Activated CD8-positive, alpha-beta memory T cell treated with anti-CD3 and anti-CD28 coated beads for 24 hours (primary cell): Measurements from ENCODE around the gene SRSF4.
"Not testable (repeated sequence)": the region's sequence is repeated elsewhere in the genome, so short reads cannot be mapped to it uniquely, and the experiment has no call there.

Experiments
- DNase-seq: peaks from one replicate; pipeline ENCODE4 v3.0.0-alpha.2; 2020

SRSF4 gene

GRCh38 chr1:29181413-29182225 lies at the start of gene SRSF4:
Gene SRSF4, minus strand, starts transcription at chr1:29181900. Its CDS starts 148 bp downstream, at chr1:29181752.
- peak; percentile 99 for DNase-seq

GRCh38 chr1:29230553-29231378 lies 49.1 kb upstream of the SRSF4 start, which contains the start of gene MECR:
Gene MECR, minus strand, starts transcription at chr1:29230934. Its CDS starts 28 bp downstream, at chr1:29230906.
- DNase-seq = peak; percentile 99

GRCh38 chr1:29230204-29230552 lies 48.5 kb upstream of the SRSF4 start:
- DNase-seq = no peak

- DNase-seq = no peak
Measured at GRCh38 chr1:29227511-29227910, 45.8 kb upstream of the SRSF4 start.

- no peak for DNase-seq
Measured at GRCh38 chr1:29225361-29225760, 43.7 kb upstream of the SRSF4 start.

GRCh38 chr1:29224356-29224837 lies 42.7 kb upstream of the SRSF4 start:
- no peak for DNase-seq

GRCh38 chr1:29223521-29223920 lies 41.8 kb upstream of the SRSF4 start:
- DNase-seq = no peak

GRCh38 chr1:29222686-29223085 lies 41.0 kb upstream of the SRSF4 start:
- no peak for DNase-seq

- DNase-seq = not testable (repeated sequence)
Measured at GRCh38 chr1:29222260-29222659, 40.6 kb upstream of the SRSF4 start.

- no peak for DNase-seq
Measured at GRCh38 chr1:29221296-29221695, 39.6 kb upstream of the SRSF4 start.

GRCh38 chr1:29218223-29218622 lies 36.5 kb upstream of the SRSF4 start:
- no peak for DNase-seq

- DNase-seq = no peak
Measured at GRCh38 chr1:29217633-29218032, 35.9 kb upstream of the SRSF4 start.

GRCh38 chr1:29213055-29213454 lies 31.4 kb upstream of the SRSF4 start:
- no peak for DNase-seq

- DNase-seq = no peak
Measured at GRCh38 chr1:29211086-29212030, 29.7 kb upstream of the SRSF4 start.

GRCh38 chr1:29210278-29211085 lies 28.8 kb upstream of the SRSF4 start:
- DNase-seq = no peak

- no peak for DNase-seq
Measured at GRCh38 chr1:29209173-29209572, 27.5 kb upstream of the SRSF4 start.

GRCh38 chr1:29208442-29208841 lies 26.7 kb upstream of the SRSF4 start:
- no peak for DNase-seq

GRCh38 chr1:29202584-29203340 lies 21.1 kb upstream of the SRSF4 start:
- DNase-seq = peak; percentile 97

GRCh38 chr1:29202053-29202452 lies 20.4 kb upstream of the SRSF4 start:
- no peak for DNase-seq

- DNase-seq = no peak
Measured at GRCh38 chr1:29201595-29202051, 19.9 kb upstream of the SRSF4 start.
